Kidney epithelial cell (primary cell): ENCODE data around the gene APOL2. TPM values are rescaled to one million over a fixed set of nuclear protein-coding genes. Genes with fewer than 3 reads are reported as not detected.
"Not testable (repeated sequence)": the region's sequence is repeated elsewhere in the genome, so short reads cannot be mapped to it uniquely, and the experiment has no call there.

Experiments
- DNase-seq: peaks from one replicate; pipeline ENCODE4 v3.0.0-alpha.2; 2010; ENCODE audit warnings: low read depth
- H3K27me3 ChIP-seq: 2 replicates; pipeline ENCODE4 v1.6.0; 2011; ENCODE audit warnings: low read length; ENCODE audit not compliant: control insufficient read depth, insufficient read depth
- H3K36me3 ChIP-seq: 2 replicates; pipeline ENCODE4 v1.5.1; 2011; ENCODE audit warnings: low read length; ENCODE audit not compliant: control insufficient read depth, insufficient read depth
- H3K4me3 ChIP-seq: 2 replicates; pipeline ENCODE4 v1.5.1; 2011; ENCODE audit warnings: low read depth, mild to moderate bottlenecking, control low read depth, low read length
- total RNA-seq: library from RNA; depleted of rRNA; stranded (reverse); fragments of >200 nt; gene quantifications from 2 replicates; pipeline ENCODE4 v1.2.3, GENCODE V29; 2015
- TF ChIP-seq, protein P1 (sequence below): IDR thresholded peaks from 2 replicates; pipeline ENCODE4 v1.5.1; 2011; ENCODE audit warnings: mild to moderate bottlenecking, moderate library complexity, low read length, control low read depth, inconsistent platforms; ENCODE audit not compliant: insufficient read depth, poor library complexity, severe bottlenecking

Gene APOL2
- total RNA-seq, 1 donor from 2014 or later = 39.9 TPM

DNA sequence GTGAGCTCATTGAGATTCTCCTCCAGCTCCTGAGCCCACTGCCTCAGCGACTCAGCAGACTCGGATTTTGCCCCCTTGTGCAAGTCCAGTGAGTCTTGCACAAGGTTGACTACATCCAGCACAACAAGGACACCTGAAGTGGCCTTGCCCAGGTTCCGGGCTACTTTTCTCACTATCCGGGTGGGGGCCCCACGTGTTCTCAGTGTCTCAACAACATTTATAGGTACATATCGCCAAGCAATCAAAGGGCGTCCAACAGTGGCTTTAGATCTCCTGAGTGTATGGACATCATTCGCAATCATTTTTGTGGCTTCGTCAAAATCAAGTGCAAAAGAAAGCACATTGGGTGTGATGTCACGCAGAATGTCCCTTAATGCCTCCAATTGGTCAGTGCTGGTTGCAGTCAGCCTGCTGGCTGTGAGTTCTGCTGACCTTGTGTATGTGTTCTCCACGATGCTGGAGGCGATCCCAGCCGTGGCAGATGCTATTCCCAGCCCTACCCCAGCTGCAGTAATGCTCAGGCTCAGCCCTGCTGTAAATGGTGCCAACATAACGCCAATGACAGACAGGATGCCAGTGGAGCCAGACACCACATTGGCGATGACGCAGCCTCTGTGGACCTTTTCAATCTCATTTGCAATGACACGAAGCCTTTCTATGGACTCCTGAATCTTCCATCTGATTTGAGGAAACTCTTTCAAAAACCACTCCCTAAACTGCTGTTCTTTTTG, 48.1 kb downstream of the APOL2 start:
- TF ChIP-seq, protein P1, sequence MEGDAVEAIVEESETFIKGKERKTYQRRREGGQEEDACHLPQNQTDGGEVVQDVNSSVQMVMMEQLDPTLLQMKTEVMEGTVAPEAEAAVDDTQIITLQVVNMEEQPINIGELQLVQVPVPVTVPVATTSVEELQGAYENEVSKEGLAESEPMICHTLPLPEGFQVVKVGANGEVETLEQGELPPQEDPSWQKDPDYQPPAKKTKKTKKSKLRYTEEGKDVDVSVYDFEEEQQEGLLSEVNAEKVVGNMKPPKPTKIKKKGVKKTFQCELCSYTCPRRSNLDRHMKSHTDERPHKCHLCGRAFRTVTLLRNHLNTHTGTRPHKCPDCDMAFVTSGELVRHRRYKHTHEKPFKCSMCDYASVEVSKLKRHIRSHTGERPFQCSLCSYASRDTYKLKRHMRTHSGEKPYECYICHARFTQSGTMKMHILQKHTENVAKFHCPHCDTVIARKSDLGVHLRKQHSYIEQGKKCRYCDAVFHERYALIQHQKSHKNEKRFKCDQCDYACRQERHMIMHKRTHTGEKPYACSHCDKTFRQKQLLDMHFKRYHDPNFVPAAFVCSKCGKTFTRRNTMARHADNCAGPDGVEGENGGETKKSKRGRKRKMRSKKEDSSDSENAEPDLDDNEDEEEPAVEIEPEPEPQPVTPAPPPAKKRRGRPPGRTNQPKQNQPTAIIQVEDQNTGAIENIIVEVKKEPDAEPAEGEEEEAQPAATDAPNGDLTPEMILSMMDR = no peak
- no peak overlapping the region for H3K4me3 ChIP-seq
- DNase-seq = no peak
- H3K27me3 ChIP-seq = no peaks in the 10 kb centered on the region
- no peaks in the 10 kb centered on the region for H3K36me3 ChIP-seq

DNA sequence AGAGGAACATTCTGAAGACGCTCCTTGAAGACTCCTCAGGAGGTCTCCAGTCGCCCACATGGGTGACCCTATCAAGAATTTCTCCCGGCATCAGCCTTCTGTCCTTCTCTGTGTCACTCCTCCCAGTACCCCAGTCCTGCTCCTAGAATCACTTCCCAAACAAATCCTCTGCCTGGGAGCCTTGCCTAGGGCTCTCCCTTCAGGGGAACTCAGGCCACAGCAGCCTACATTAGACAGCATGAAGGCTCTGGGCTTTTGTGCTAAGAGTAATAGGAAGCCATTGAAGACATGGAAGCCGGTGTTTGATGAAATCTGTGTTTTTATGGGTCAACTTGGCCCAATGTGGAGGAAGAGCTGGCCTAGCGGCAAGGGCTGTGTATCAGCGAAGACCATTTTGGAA, 51.5 kb downstream of the APOL2 start:
- not testable (repeated sequence) for H3K27me3 ChIP-seq, H3K4me3 ChIP-seq, H3K36me3 ChIP-seq, DNase-seq

DNA sequence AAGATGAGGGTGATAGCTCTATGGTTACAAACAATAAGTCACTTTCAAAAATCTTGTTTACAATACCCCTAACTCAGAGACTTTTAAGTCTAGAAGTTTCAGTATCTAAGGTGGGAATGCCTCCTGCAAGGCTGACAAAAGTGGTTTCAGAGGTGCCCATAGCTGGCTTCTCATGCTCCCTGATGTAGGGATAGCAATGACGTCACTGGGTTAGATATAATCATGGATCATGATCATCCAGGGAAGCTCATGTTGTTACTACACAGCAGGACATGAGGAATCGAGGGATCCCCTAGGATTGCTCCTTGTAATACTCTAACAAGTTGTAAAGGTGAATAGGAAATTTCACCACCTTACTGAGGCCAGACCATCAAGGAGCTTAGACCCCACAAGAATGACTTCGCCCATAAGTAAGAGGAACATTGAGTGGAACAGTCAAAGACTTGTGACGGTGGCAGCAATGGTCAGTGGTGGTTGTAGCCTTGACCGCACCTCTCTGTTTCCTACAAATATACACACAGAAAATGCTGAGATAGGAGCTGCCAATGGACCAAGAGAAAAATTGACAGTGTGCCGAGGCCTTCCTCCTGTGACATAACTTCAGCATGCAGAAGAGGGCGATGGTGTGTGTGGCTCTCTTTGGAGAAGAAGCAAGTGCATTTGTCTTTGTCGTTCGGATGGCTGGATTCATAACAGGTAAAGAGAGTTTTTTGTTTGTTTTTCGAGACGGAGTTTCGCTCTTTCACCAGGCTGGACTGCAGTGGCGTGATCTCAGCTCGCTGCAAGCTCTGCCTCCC, 53.3 kb downstream of the APOL2 start:
- H3K27me3 ChIP-seq = peaks cover 3% of the 10 kb centered on the region
- no peak for DNase-seq
- no peaks in the 10 kb centered on the region for H3K36me3 ChIP-seq
- no peak overlapping the region for H3K4me3 ChIP-seq
- TF ChIP-seq, protein P1 = no peak

DNA sequence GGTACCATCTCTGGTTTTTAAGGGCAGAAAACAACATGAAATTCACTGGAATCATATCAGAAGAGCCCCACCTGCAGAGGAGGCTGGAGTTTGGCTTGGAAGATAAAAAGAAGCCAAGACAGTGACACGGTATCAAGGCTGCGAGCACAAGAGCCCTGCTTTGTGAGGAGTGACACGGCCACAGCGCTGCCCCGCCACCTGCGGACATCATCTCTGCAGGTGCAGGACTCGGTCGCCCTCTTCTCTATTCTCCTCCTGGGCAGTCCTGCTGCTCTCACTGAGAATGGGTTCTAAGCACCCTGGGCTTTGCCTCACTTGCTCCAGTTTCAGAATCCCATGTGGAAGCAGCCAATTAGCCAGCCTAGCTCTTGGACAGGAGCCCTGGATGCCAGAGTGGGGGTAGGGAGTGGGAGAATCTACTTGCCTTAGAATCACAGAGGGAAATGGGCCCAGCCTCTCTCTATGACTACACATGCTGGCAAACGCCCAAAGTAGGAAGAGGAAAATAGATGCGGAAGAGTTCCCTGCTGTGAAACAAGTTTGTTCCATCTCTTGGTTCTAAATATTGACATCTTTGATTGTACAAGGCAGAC, 54.8 kb downstream of the APOL2 start:
- TF ChIP-seq, protein P1 = no peak
- Histone ChIP-seq H3K27me3 (peaks cover 3% of the 10 kb centered on the region), H3K4me3 (no peak overlapping the region), H3K36me3 (no peaks in the 10 kb centered on the region)
- DNase-seq = no peak

DNA sequence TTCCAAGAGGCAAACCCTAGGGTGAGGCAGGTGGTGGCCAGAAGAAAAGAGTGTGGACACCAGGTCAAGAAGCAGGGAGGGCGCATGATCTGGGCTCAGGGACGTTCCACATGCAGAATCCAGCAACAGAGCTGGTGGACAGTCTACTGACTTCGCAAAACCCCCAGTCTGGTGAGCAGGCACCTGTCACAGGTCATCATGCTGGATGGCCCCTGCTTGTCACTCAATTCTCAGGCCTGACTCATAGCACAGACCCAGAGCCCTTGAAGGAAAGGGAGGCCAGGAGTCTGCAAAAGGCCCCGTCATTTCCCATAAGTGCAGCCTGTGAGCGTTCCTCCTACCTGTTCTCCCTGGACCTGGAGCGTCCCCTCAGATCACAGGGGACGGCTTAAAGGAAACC, 55.9 kb downstream of the APOL2 start:
- no peaks in the 10 kb centered on the region for H3K36me3 ChIP-seq
- peaks cover 3% of the 10 kb centered on the region for H3K27me3 ChIP-seq
- no peak for DNase-seq
- TF ChIP-seq, protein P1 = no peak
- H3K4me3 ChIP-seq = no peak overlapping the region

DNA sequence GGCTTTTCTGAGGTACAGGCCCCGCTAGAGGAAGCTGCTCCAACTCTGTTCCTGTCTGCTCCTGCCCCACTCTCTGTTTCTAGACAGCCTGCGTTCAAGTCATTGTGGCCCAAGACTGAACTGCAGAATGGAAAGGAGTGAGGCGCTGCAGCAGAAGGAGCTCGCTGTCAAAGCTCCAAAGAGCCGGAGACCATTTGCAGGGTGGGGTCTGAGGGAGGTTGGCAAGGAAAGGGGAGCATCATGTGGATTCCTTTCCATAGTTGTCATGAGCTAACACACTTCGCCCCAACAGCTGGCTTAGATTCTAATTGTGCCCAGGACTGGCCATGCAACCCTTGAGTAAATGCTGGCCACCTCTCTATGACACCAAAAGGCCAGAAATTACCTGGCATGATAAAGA, 56.5 kb downstream of the APOL2 start:
- Histone ChIP-seq H3K4me3 (no peak overlapping the region), H3K27me3 (peaks cover 3% of the 10 kb centered on the region), H3K36me3 (no peaks in the 10 kb centered on the region)
- no peak for DNase-seq
- TF ChIP-seq, protein P1 = no peak
